ENCODE results near the gene SMIM1. TPM values are rescaled to one million over a fixed set of nuclear protein-coding genes. Genes with fewer than 3 reads are reported as not detected.

The SMIM1 gene
- total and polyA plus RNA-seq, 2 donors from 2014 or later, result 7.0 to 49.5 TPM

- Histone ChIP-seq H3K36me3 (ENCODE audit: control insufficient read depth in 2 of 3, insufficient read depth in 3 of 3, low read length in 3 of 3) (peaks cover 0 to 7% (median 3%) of the 10 kb centered on the region in 3 donors), H3K27me3 (ENCODE audit: control insufficient read depth, insufficient read depth, low read length) (no peaks in the 10 kb centered on the region), H3K4me3 (ENCODE audit: low read length in 3 of 3) (no peak overlapping the region), H3K9me3 (ENCODE audit: control insufficient read depth in 2 of 3, insufficient read depth in 1 of 3, low read length in 3 of 3) (no peaks in the 10 kb centered on the region), H3K4me1 (ENCODE audit: control insufficient read depth in 2 of 3, insufficient read depth in 2 of 3, low read depth in 1 of 3, low read length in 3 of 3) (peaks cover 0 to 9% (median 4%) of the 10 kb centered on the region in 3 donors), H3K9ac (ENCODE audit: low read length in 3 of 3) (no peak overlapping the region), H3K27ac (ENCODE audit: low read depth in 2 of 2, low read length in 2 of 2) (no peak overlapping the region)
- FAIRE-seq (no peak), DNase-seq (peak in 1 of 5 donors; percentile 76)
- TF ChIP-seq CTCF (IDR thresholded peaks at IDR 0.05; ENCODE audit: borderline replicate concordance, extremely low read depth, insufficient read depth), result no peak
- intact Hi-C loops (cut with DNase I), result no loop called here
These were observed 18.0 kb downstream of the SMIM1 start for GRCh38 chr1:3790500-3790923.

- H3K9me3 ChIP-seq (ENCODE audit: control insufficient read depth in 2 of 3, insufficient read depth in 1 of 3, low read length in 3 of 3), result no peaks in the 10 kb centered on the region
- peaks cover 0 to 7% (median 3%) of the 10 kb centered on the region in 3 donors for H3K36me3 ChIP-seq (ENCODE audit: control insufficient read depth in 2 of 3, insufficient read depth in 3 of 3, low read length in 3 of 3)
- no peak overlapping the region for H3K27ac ChIP-seq (ENCODE audit: low read depth in 2 of 2, low read length in 2 of 2)
- no peaks in the 10 kb centered on the region for H3K27me3 ChIP-seq (ENCODE audit: control insufficient read depth, insufficient read depth, low read length)
- no peak overlapping the region for H3K9ac ChIP-seq (ENCODE audit: low read length in 3 of 3)
- intact Hi-C loops (cut with DNase I), result no loop called here
- H3K4me3 ChIP-seq (ENCODE audit: low read length in 3 of 3), result no peak overlapping the region
- H3K4me1 ChIP-seq (ENCODE audit: control insufficient read depth in 2 of 3, insufficient read depth in 2 of 3, low read depth in 1 of 3, low read length in 3 of 3), result peaks cover 0 to 9% (median 4%) of the 10 kb centered on the region in 3 donors
- no peak for TF ChIP-seq CTCF (IDR thresholded peaks at IDR 0.05; ENCODE audit: borderline replicate concordance, extremely low read depth, insufficient read depth)
- FAIRE-seq (no peak), DNase-seq (peak in 1 of 5 donors; percentile 58)
These were observed 18.4 kb downstream of the SMIM1 start for GRCh38 chr1:3790952-3791351.

- peak overlapping the region; percentile 29 to 73 (median 30) for H3K9ac ChIP-seq (ENCODE audit: low read length in 3 of 3)
- H3K36me3 ChIP-seq (ENCODE audit: control insufficient read depth in 2 of 3, insufficient read depth in 3 of 3, low read length in 3 of 3), result no peaks in the 10 kb centered on the region
- FAIRE-seq (no peak), DNase-seq (peak in 1 of 5 donors; percentile 63)
- no peaks in the 10 kb centered on the region for H3K27me3 ChIP-seq (ENCODE audit: control insufficient read depth, insufficient read depth, low read length)
- peak overlapping the region in 1 of 2 donors; percentile 6 for H3K27ac ChIP-seq (ENCODE audit: low read depth in 2 of 2, low read length in 2 of 2)
- peaks cover 0 to 10% (median 4%) of the 10 kb centered on the region in 3 donors for H3K4me1 ChIP-seq (ENCODE audit: control insufficient read depth in 2 of 3, insufficient read depth in 2 of 3, low read depth in 1 of 3, low read length in 3 of 3)
- TF ChIP-seq CTCF (IDR thresholded peaks at IDR 0.05; ENCODE audit: borderline replicate concordance, extremely low read depth, insufficient read depth), result no peak
- no peaks in the 10 kb centered on the region for H3K9me3 ChIP-seq (ENCODE audit: control insufficient read depth in 2 of 3, insufficient read depth in 1 of 3, low read length in 3 of 3)
- intact Hi-C loops (cut with DNase I), result no loop called here
- H3K4me3 ChIP-seq (ENCODE audit: low read length in 3 of 3), result peak overlapping the region; percentile 50 to 79 (median 63)
These were observed 23.1 kb downstream of the SMIM1 start for GRCh38 chr1:3795453-3796214.
